Measurements from ENCODE around the gene GABBR1. TPM values are rescaled to one million over a fixed set of nuclear protein-coding genes. Genes with fewer than 3 reads are reported as not detected.
"Not testable (repeated sequence)": the region's sequence is repeated elsewhere in the genome, so short reads cannot be mapped to it uniquely, and the experiment has no call there.

Gene GABBR1
- total RNA-seq, 1 donor from 2014 or later: 6.4 TPM

GRCh38 chr6:29666826-29667130 lies 33.8 kb upstream of the GABBR1 start:
- TF ChIP-seq CTCF (conservative IDR thresholded peaks at IDR 0.05; ENCODE audit: low read depth, low read length): no peak
- no peak overlapping the region for H3K4me3 ChIP-seq (ENCODE audit: low read depth, low read length)
- DNase-seq (ENCODE audit: low read depth): no peak

- DNase-seq (ENCODE audit: low read depth): no peak
- H3K4me3 ChIP-seq (ENCODE audit: low read depth, low read length): no peak overlapping the region
- no peak for TF ChIP-seq CTCF (conservative IDR thresholded peaks at IDR 0.05; ENCODE audit: low read depth, low read length)
Measured at GRCh38 chr6:29665942-29666825, 33.2 kb upstream of the GABBR1 start.

GRCh38 chr6:29663300-29664042 lies 30.5 kb upstream of the GABBR1 start:
- no peak overlapping the region for H3K4me3 ChIP-seq (ENCODE audit: low read depth, low read length)
- DNase-seq (ENCODE audit: low read depth): no peak
- TF ChIP-seq CTCF (conservative IDR thresholded peaks at IDR 0.05; ENCODE audit: low read depth, low read length): no peak

- H3K4me3 ChIP-seq (ENCODE audit: low read depth, low read length); DNase-seq (ENCODE audit: low read depth): not testable (repeated sequence)
Measured at GRCh38 chr6:29661502-29662141, 28.6 kb upstream of the GABBR1 start.

GRCh38 chr6:29661071-29661470 lies 28.1 kb upstream of the GABBR1 start:
- no peak overlapping the region for H3K4me3 ChIP-seq (ENCODE audit: low read depth, low read length)
- no peak for TF ChIP-seq CTCF (conservative IDR thresholded peaks at IDR 0.05; ENCODE audit: low read depth, low read length)
- no peak for DNase-seq (ENCODE audit: low read depth)

- no peak within 1 kb of the TSS for H3K4me3 ChIP-seq (ENCODE audit: low read depth, low read length)
- DNase-seq (ENCODE audit: low read depth): no peak
- no peak for TF ChIP-seq CTCF (conservative IDR thresholded peaks at IDR 0.05; ENCODE audit: low read depth, low read length)
Measured at GRCh38 chr6:29656798-29657197, 23.8 kb upstream of the GABBR1 start, which contains the start of gene MOG. TSS of gene MOG (plus strand) at chr6:29657092. CDS start at chr6:29657210, 118 bp downstream.

- H3K4me3 ChIP-seq (ENCODE audit: low read depth, low read length): no peak overlapping the region
- TF ChIP-seq CTCF (conservative IDR thresholded peaks at IDR 0.05; ENCODE audit: low read depth, low read length): no peak
- no peak for DNase-seq (ENCODE audit: low read depth)
Measured at GRCh38 chr6:29656157-29656556, 23.2 kb upstream of the GABBR1 start.

Data from epithelial cell of proximal tubule (primary cell).